ENCODE measurements around the gene NSRP1.
"Not testable (repeated sequence)": the region's sequence is repeated elsewhere in the genome, so short reads cannot be mapped to it uniquely, and the experiment has no call there.

NSRP1 gene

GRCh38 chr17:30174556-30174955, 57.9 kb downstream of the NSRP1 start:
- in situ Hi-C loops (cut with MboI; ENCODE audit: low sequenced_read_pairs) = no loop called here

- in situ Hi-C loops (cut with MboI; ENCODE audit: low sequenced_read_pairs) = no loop called here
Observed at GRCh38 chr17:30176855-30177254, 60.2 kb downstream of the NSRP1 start.

- in situ Hi-C loops (cut with MboI; ENCODE audit: low sequenced_read_pairs) = no loop called here
Observed at GRCh38 chr17:30186761-30187160, 70.1 kb downstream of the NSRP1 start.

- in situ Hi-C loops (cut with MboI; ENCODE audit: low sequenced_read_pairs) = no loop called here
Observed at GRCh38 chr17:30187573-30187972, 71.0 kb downstream of the NSRP1 start.

DNA sequence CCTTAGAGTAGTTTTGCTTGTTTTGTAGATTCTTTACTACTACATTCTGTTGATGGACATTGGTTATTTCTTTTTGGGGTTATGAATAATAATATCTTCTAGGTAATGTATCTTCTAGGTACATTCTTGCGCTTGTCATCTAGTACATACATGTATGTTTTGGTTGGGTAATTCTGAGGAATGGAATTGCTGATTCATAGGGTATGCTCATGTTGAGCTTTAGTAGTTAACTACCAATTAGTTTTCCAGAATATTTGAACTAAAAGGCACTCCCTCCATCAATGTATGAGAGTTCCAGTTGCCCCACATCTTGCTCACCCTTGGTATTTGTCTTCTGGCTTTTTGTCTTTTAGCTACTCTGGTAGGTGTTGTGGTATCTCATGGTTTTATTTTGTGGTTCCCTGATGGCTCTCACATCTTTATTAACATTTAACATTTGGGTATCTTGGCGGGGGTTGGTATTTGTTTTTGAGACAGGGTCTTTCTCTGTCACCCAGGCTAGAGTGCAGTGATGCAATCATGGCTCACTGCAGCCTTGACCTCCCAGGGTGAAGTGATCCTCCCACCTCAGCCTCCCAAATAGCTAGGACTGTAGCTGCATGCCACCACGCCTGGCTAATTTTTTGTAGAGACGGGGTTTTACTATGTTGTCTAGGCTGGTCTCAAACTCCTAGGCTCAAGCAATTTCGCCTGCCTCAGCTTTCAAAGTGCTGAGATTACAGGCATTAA, 71.8 kb downstream of the NSRP1 start:
- in situ Hi-C loops (cut with MboI; ENCODE audit: low sequenced_read_pairs) = no loop called here

- in situ Hi-C loops (cut with MboI; ENCODE audit: low sequenced_read_pairs) = no loop called here
Observed at GRCh38 chr17:30191072-30191471, 74.5 kb downstream of the NSRP1 start.

DNA sequence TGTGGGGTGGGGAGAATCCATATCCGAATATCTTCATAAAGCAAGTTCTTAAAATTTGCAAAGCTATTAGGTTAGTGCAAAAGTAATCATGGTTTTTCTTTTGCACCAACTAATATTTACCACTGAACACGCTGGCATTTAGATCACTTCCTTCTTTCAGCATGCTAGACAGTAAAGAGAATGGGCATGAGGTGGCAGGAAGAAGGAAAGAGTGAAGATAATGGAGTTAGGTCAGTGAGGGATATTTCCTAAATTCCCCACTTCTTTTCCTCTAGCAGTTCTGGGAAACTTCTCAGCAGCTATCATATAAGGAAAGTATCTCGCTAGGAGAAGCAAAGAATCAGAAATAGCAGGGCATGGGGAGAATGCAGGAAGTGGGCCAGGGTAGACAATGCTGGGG, 79.9 kb downstream of the NSRP1 start:
- in situ Hi-C loops (cut with MboI; ENCODE audit: low sequenced_read_pairs) = no loop called here

- in situ Hi-C loops (cut with MboI; ENCODE audit: low sequenced_read_pairs) = no loop called here
Observed at GRCh38 chr17:30197416-30197815, 80.8 kb downstream of the NSRP1 start.

DNA sequence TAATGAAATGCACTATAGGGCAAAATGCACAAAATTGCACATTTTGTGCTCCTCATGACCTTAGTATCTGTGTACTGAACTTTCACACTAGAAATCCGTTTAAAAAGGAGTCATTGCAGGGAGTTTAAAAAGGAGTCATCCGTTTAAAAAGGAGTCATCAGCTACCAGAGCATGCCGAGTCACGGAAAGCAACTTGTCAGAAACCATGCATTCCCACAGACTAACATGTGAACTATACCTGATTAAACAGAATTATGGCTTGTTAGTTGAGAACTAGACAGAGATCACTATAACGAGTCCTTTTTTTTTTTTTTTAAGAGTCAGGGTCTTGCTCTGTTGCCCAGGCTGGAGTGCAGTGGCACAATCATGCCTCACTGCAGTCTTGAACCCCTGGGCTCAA, 83.0 kb downstream of the NSRP1 start:
- in situ Hi-C loops (cut with MboI; ENCODE audit: low sequenced_read_pairs) = no loop called here

- in situ Hi-C loops (cut with MboI; ENCODE audit: low sequenced_read_pairs) = no loop called here
Observed at GRCh38 chr17:30200106-30200505, 83.5 kb downstream of the NSRP1 start.

DNA sequence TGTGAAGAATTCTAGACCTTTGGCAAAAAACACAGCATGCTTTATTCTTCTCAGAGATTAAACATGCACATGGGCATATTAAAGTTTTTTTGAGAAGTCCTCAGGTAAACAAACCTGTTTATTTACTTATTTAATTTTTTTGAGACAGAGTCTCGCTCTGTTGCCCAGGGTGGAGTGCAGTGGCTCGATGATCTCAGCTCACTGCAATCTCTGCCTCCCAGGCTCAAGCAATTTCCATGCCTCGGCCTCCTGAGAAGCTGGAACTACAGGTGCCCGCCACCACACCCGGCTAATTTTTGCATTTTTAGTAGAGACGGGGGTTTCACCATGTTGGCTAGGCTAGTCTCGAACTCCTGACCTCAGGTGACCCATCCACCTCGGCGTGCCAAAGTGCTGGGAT, 84.0 kb downstream of the NSRP1 start:
- in situ Hi-C loops (cut with MboI; ENCODE audit: low sequenced_read_pairs) = not testable (repeated sequence)

DNA sequence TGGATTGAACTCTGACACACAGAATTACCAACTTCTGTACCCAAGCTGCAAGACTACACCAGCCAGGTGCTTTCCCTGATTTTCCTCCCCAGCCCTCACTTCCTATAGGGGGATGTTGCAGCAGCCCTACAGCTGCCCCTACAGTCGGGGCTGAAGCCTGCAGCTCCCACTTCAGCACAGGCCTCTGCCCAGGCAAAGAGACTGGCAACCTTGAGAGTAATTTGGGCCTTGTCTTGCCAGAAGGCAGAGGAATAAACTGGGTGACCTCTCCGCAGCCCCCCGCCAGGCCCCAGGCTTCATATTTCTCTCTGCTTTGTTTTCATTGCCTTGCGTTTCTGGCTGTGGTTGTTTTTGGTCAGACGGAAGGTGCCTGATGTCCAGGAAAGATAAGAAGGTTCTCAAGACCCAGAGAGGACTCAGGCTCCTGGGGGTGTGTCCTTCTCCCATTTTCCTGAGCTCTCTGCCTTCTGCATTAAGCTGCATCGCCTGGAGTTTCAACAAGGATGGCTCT, 86.9 kb downstream of the NSRP1 start:
- in situ Hi-C loops (cut with MboI; ENCODE audit: low sequenced_read_pairs) = no loop called here

- in situ Hi-C loops (cut with MboI; ENCODE audit: low sequenced_read_pairs) = no loop called here
Observed at GRCh38 chr17:30207655-30208054, 91.0 kb downstream of the NSRP1 start.

DNA sequence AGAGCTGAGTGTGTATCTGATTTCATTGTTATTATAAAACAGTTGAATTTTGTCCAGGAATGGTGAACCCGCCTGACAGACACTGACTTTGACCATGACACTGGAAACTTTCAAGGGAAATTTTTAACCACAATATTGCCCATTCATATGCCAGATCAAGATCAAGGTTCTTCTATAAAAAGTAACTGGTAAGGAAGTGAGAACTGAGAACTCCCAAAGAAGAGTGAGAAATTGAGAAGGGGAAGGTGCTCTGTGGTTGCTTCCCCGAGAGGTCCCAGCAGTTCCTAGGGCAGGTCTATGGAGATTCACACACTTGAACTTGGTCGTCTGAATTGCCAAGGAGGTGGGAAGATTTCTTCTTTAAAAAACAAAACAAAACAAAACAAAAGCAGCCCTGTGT, 91.6 kb downstream of the NSRP1 start:
- in situ Hi-C loops (cut with MboI; ENCODE audit: low sequenced_read_pairs) = no loop called here

GRCh38 chr17:30209930-30210329, 93.3 kb downstream of the NSRP1 start:
- in situ Hi-C loops (cut with MboI; ENCODE audit: low sequenced_read_pairs) = no loop called here

- in situ Hi-C loops (cut with MboI; ENCODE audit: low sequenced_read_pairs) = no loop called here
Observed at GRCh38 chr17:30210366-30210765, 93.8 kb downstream of the NSRP1 start.

- in situ Hi-C loops (cut with MboI; ENCODE audit: low sequenced_read_pairs) = no loop called here
Observed at GRCh38 chr17:30210901-30211300, 94.3 kb downstream of the NSRP1 start.

GRCh38 chr17:30211371-30211770, 94.8 kb downstream of the NSRP1 start:
- in situ Hi-C loops (cut with MboI; ENCODE audit: low sequenced_read_pairs) = no loop called here

DNA sequence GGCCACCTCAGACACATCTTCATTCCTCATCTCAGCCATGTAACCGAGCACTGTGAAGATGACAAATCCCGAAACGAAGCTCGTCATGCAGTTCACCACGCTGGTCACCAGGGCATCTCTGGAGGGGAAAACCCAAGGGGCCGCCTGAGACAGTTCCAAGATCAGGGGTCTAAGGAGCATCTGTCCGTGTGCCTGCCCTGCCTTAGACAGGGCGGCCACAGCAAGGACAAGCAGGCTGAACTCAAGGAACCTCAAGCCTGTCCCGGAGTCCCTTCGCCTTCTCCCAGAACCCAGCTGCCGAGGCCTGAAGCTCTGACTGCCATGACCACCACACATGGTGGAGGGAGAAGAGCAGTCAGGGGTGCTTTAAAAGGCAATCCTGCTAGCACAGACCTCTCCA, 96.1 kb downstream of the NSRP1 start:
- in situ Hi-C loops (cut with MboI; ENCODE audit: low sequenced_read_pairs) = no loop called here

- in situ Hi-C loops (cut with MboI; ENCODE audit: low sequenced_read_pairs) = no loop called here
Observed at GRCh38 chr17:30217054-30217453, 100.4 kb downstream of the NSRP1 start.

DNA sequence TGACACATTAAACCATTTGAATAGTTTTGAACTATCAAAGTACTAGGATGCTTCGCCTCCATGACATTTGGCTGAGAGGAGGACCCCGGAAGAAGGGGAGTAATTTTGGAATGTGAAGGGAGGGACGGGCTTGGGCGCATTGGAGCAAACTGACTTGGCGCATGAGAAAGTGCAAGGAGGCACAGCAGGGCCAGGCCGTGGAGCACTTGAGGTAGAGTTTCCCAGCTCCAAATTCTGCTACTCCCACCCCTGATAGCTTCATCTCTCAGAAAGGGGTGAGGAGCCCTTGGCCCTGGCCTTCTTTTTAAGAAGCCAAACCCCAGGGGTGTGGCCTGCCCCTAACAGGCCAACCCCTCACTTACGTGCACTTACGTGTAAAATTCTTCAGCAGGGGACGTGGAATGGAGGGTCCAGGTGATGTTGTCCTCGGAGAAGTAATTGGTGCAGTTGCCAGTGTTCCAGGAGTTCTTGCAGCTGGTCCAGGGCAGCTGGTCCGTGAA, 101.2 kb downstream of the NSRP1 start:
- in situ Hi-C loops (cut with MboI; ENCODE audit: low sequenced_read_pairs) = no loop called here

DNA sequence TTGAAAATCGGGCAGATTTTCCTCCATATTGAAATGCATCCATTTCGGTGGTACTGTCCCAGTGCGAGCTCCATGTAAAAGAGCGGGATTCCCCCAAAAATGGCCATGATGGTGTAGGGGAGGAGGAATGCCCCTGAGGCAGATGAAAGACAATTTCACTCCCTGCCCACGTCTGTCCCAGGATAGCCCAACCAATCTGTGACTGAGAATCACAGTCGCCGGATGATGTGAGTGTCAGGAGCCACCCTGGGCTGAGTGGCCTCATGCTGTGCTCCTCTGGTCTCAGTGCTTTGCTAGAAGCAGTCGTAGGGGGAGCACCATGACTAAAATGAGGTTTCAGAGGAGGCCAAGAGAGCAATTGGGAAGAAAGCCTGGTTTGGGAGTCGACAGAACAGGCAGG, 102.2 kb downstream of the NSRP1 start:
- in situ Hi-C loops (cut with MboI; ENCODE audit: low sequenced_read_pairs) = no loop called here

- in situ Hi-C loops (cut with MboI; ENCODE audit: low sequenced_read_pairs) = no loop called here
Observed at GRCh38 chr17:30219315-30219714, 102.7 kb downstream of the NSRP1 start.

All from hTERT RPE-1 (cell line).